GM18873 (cell line): ENCODE results near the gene PUM2.
"Not testable (repeated sequence)": the region's sequence is repeated elsewhere in the genome, so short reads cannot be mapped to it uniquely, and the experiment has no call there.

ENCODE experiments used
- ATAC-seq: cut with Tn5 transposase; IDR thresholded peaks from one replicate; pipeline ENCODE4 v1.9.1; 2021; ENCODE audit warnings: mild to moderate bottlenecking, moderate library complexity, moderate number of reproducible peaks; ENCODE audit not compliant: unreplicated experiment, low FRiP score

Gene PUM2

DNA sequence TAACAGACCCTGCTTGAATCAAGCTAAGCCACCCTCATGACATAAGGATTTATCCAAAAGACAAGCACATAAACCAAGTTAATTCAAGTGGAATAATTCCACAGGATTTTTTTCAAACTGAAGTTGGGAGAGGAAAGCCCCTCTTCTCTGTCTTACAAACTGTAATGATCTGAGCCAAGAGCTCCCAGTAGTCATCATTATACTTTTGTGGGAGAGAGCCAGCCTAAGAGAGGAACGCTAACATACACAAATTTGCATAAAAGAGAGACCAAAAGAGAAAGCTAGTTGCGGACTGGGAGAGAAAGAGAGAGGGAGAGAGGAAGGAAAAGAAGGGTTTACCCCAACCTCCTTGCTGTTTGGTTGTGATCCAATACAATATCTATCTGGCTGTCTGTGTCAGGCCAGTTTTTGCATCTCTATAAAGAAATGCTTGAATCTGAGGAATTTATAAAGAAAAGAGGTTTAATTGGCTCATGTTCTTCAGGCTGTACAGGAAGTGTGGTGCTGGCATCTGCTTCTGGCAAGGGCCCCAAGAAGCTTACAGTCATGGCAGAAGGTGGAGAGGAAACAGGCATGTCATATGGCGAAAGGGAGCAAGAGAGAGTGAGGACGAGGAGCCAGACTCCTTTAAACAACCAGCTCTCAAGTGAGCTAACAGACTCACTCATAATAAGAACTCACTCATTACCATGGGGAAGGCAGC lies 20.8 kb upstream of the PUM2 start:
- ATAC-seq = no peak

DNA sequence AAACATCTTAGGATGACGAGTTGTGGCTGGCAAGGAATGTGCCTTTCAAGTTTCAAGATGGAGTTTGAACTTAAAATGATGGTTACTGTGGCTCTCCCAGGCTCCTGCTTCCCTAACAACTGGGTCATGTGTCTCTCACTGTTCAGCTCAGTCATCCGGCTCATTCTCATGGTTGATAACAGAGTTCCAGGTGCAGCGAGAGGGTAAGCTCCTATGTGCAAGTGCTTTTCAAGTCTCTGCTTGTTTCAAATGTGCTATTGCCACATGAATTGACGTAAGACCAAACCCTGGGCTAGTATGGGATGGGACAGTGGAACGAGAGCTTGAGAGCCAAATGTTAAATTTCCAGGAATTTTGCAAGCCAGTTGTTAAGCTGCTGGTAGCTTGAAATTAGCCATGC lies 19.5 kb upstream of the PUM2 start:
- ATAC-seq = no peak

DNA sequence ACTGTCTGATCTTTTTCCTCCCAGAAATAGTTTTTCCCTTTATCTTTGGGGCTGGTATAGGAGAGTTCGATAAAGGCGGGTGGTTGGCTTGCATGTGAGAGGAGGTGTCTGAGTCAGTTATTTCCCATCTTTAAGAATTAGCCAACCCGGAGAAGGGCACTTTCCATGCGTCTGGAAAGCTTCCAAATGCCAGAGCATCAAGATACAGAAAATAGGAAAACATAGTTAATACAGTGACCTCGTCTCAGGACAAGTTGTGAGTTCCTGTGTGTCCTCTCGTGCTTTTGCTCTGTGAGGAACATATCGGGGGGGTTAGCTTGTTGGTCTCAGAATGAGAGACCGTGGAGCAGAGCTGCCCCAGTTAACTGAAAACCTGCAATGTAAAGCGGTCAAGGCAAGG lies 18.7 kb upstream of the PUM2 start:
- ATAC-seq = no peak

DNA sequence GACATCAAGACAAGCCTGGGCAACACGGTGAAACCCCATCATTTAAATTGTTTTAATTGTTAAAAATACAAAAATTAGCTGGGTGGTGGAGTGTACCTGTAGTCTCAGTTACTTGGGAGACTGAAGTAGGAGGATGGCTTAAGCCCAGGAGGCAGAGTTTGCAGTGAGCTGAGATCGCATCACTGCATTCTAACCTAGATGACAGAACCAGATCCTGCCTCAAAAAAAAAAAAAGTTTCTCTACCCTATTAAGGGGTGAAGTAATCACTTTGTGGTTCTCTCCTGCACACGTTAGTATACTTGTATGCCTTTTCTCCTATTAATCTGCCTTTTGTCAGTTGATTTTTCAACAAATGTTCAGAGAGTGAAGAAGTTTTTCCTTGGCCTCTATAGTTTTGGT lies 18.1 kb upstream of the PUM2 start:
- ATAC-seq = no peak

DNA sequence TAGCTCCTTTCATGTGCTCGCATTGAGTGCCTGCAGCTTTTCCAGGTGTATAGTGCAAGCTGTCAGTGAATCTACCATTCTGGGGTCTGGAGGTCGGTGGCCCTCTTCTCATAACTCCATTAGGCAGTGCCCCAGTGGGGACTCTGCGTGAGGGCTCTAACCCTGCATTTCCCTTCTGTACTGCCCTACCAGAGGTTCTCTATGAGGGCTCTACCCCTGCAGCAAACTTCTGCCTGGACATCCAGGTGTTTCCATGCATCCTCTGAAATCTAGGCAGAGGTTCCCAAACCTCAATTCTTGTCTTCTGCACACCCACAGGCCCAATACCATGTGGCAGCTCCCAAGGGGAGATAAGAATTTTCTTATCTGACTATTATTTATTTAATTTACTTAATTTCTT lies 17.3 kb upstream of the PUM2 start:
- ATAC-seq = not testable (repeated sequence)

DNA sequence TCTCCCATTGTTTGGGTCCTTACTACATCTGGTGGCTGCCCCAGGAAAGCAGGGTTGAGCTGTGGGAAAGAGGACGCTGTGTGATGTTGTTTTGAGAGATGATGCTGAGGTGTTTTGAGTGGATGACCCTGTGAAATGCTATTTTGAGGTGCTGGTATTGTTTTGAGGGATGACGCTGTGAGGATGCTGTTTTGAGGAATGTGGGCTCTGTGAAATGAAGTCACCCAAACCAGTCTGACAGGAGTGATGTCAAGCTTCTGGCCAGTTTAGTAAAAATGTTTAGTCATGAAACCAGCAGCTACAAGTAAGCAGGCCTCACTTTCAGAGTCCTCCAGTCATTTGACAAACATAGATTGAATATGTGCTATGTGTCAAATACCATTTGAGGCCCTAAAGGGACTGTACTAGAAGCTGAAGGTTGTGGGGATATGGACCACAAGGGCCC lies 16.1 kb upstream of the PUM2 start:
- ATAC-seq = no peak

DNA sequence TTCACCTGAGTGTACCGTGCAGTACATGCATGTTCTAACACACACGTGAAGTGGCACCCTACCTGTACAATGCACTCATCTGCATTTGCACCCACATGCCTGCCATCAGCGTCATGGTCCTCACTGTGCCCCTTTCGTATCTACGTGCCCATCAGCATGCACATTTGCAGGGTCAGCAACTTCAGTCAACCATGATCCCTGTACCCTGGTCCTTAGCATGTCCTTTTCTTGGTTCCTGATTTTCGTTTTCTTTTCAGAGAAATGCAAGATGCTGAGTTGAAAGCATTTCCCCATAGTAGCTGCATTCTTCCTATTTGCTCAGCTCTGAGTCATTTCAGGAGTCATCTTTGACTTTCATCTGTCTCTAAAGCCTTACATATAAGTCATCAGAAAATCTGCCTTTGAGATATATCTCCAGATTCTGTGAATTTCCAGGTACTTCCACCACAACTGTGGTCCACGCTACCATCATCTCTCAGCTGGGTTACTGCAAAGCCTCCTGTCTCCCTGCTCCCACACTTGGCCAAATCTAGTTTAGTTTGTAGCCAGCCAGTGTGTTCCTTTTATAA lies 14.7 kb upstream of the PUM2 start:
- peak; percentile 82 for ATAC-seq

DNA sequence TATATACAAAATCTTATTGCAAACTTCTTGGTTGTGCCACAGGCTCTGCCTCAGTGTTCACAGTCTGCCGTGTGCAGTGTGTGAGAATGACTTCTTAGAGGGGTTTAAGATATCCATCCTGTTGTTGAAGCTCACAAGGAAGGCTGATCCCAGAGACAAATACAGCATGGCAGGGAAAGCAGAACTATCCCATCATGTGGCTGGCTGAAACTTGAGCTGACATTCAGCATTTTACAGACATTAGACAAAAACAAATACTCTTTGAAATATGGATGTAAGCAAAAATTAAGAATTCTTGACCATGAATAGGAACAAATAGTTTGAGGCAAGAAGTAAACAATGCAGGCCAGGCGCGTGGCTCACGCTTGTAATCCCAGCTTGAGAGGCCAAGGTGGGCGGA lies 12.9 kb upstream of the PUM2 start:
- no peak for ATAC-seq

DNA sequence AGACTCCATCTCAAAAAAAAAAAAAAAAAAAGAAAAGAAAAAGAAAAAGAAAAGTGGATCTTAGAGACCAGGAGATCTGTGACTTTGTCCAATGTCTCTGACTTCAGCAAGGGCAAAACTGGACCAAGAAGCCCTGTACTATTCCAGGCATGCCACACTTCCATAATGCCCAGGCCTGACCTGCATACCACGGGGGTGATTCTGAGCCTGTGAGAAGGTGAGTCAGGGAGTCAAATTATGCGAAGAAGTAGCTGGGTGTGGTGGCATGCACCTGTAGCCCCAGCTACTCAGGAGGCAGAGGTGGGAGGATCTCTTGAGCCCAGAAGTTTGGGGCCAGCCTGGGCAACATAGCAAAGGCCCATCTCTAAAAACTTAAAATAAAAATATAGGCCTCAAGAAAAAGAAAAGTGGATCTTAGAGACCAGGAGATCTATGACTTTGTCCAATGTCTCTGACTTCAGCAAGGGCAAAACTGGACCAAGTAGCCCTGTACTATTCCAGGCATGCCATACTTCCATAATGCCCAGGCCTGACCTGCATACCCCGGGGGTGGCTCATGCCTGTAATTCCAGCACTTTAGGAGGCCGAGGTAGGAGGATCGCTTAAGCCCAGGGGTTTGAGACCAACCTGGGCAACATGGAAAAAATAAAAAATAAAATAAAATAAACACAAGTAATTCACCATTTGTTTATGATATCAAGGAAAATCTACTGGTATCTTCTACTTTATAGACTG lies 12.2 kb upstream of the PUM2 start:
- ATAC-seq = no peak

DNA sequence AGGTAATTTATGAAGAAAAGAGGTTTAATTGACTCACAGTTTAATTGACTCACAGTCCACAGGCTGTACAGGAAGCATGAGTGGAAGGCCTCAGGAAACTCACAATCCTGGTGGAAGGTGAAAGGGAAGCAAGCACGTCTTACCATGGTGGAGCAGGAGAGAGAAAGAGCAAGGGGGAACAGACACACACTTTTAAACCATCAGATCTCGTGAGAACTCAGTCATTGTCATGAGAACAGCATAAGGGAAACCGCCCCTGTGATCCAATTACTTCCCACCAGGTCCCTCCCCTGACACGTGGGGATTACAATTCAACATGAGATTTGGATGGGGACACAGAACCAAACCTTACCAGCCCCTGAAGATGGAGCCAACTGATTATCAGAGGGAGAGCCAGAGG lies 11.2 kb upstream of the PUM2 start:
- no peak for ATAC-seq

DNA sequence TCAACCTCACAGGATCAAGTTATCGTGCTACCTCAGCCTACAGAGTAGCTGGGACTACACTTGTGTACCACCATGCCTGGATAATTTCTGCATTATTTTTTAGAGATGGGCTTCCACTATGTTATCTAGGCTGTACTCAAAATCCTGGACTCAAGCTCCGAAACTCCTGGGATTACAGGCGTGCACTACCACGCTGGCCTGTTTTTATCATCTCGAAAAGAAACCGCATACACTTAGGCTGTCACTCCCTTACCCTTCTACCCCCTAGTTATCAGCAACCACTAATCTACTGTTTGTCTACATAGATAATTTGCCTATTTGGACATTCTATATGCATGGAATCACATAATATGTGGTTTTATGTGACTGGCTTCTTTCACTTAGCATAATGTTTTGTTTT lies 8.5 kb upstream of the PUM2 start:
- no peak for ATAC-seq

DNA sequence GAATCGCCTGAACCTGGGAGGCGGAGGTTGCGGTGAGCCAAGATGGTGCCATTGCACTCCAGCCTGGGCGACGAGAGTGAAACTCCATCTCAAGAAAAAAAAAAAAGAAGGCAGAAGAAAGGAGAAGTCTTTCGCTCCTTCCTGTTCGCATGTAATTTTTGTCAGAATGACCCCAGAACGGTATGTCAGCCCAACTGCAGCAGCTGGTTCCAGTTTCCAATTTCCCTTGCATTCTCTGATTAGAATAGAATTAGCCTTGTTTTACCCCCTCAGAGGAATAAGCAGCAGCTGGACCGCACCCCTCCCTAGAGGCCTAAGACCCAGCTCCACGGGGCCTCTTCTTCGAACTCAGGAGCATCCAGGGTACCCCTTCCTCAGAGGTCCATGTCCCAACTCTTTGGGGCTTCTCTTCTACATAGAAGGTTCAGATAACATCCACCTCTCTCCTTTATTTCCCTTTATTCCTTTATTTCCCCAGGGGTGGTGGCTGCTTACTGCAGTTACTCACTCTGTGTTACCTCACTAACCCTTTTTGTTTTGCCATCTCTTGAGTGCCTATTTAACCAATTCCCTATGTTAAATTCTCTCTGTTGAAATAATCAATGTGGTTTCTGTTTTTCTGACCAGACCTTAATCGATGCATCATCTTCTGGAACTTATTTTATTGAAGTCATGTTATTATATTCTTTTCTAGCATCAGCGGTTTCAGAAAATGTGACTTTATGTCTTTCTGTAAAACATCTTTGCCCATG lies 7.2 kb upstream of the PUM2 start:
- no peak for ATAC-seq

DNA sequence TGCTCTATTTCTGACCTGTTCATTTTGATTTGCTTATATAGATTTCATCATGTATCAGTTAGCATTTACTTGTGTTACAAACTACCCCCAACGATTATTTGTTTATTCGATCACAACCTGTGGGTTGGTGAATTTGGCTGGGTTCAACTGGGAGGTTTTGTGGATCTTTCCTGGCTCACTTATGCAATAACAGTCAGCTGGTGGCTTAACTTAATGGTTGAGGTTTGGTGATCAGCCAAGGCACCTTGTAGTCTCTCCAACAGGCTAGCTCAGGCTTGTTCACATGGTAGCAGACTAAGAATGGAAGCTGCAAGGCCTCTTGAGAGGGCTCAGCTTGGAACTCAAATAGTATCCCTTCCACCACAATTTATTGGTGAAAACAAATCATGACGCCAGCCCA lies 5.4 kb upstream of the PUM2 start:
- ATAC-seq = no peak

DNA sequence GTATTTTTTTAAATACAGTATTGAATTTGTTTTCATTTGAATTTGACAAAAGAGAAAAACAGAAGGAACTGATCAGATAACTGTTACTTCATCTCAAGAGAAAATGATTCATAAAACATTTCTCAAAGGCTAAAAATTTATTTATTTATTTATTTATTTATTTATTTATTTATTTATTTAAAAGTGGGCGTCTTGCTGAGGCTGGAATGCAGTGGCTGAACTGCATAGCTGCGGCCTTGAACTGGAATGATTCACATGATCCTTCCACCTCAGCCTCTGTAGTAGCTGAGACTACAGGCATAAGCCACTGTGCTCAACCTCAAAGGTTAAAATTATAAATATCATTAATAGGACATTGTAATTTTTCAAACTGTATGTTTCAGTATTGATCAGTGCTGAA lies 4.5 kb upstream of the PUM2 start:
- no peak for ATAC-seq

DNA sequence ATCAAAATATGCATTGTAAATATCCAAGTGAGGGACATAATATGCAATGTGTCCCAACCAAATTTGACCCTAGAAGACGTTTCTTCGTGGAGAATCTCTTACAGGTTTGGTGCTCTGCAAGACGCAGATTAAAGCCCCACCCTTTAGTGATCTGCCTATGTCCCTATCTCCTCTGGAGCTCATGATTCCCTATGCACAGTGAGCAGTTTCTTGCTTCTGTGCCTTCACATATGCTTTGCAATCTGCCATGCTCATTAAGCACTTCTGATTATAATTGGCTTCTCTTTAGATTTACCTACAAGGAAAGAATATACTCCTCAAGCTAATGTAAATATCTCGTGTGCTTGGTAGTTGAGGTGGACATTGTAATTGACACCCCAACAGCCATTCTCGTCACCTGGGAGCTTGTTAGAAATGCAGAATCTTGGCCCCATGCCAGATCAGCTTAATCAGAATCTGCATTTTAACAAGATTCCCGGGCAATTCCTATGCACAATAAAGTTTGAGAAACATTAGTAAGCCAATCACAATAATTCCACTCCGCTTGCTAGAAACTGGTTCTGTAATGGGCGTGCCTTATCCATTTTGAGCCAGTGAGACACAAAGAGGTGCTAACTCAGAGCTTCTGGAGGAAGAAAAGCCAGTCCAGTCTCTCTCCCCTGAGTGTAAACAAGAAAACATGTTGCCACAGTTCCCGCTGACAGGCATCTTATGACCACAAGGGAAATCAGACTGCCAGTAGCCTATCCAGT lies 2.8 kb upstream of the PUM2 start:
- no peak for ATAC-seq

DNA sequence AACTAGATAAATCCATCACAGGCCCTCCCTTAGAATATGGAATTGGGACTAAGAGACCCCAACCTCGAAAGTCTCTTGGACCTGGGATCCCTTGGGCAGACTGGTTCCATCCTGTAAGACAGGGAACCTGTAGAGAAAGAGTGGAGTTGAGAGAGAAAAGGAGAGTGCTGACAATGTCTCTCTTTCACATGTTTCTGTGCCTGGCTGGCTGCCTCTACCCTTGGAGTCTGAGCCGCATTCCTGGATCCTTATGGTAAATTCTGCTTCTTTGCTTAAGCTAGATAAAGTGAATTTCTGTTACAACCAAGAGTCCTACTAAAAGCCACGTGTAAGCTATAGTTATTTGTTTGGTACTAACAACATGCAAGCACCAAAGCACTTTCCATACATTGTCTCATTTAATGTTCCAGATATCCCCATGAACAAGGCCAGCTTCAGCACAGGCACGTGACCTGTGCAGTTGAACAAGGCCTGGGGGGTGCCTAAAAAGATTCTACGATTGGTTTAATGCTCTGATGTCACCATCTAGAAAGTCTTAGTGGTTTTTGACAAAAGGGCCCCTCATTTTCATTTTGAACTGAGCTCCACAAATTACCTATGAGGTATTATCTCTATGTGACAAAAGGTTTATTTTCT lies 2.1 kb upstream of the PUM2 start:
- no peak for ATAC-seq

DNA sequence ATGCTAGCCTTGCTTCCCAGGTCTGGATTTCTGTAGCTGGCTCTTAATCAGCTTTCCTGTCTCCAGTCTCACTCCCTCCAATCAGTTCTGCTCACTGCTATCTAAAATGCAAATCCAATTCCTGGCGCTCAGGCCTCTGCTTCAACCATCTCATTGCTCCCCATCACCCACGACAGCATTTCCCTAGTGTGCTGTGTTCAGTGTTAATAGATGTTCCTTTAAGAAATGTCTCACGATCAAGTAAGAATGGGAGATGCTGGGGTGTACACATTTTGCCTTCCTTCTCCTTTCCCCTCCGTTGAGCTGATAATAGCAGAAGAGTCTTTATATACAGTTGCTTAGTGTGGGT lies 1.6 kb upstream of the PUM2 start:
- ATAC-seq = no peak

DNA sequence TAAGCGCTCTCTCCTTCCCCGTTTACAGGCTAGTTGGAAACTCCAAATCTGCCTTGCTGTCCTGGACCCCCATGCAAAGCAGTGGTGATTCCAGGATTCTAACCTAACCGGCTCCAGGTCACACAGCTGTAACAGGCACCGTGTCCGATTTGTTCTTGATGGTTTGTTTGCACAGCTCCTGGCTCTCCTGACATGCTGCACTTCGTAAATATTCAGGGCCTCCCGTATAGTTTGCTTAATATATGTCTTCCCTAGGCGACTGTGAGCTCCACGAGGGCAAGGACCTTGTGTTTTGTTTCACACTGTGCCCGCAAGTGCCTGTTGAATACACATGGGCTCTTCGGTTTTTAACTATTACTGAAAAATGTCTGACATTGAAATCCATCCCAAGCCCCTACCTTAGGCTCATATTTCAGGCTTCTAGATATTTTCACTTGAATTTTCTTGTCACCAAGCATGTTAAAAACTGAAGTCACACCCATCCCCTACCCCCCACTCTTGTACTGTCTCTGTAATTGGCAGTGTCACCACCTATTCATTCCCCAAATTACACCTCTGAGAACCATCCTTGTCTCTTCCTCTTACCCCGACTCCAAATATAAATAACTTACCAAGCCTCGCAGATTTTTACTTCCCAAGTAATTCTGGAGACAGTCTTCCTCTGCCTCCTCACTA lies 1.0 kb upstream of the PUM2 start:
- no peak for ATAC-seq

DNA sequence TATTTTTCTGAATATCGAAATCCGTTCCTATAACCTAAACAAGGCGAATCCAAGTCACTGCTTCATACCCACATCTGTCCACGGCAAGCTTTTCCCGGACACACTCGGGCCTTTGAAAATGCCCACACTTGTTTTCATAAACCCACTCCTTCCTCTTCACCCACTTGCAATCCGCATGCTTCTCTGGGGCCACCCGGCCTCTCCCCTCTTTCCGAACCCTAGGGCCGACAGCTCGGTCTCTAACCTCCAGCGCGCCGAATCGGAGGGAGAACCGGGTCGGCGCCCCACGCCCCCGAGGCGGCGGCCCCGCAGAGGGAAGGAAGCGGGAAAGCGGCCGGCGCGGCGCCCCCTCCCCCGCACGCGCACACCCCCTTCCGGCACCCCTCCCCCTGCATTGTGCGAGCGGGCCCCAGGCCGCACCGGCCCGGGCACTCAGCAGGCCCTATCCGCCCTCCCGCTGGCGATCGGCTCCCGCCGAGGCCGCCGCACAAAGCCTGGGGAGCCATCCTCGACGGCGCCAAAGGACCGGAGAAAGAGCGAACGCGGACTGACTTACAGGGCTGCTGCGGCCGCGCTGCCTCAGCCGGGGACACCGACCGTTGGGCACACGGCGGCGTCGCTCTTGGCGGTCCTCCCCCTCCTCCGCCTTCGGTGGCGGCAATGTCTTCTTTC lies 467 bp downstream of the PUM2 start:
- ATAC-seq = peak; percentile 19
